Activated T-cell treated with anti-CD3 and anti-CD28 coated beads, Interleukin-2, amount 50 U/mL, for 1 hour (primary cell): ENCODE results near the gene METAP1D.

Source experiments
- DNase-seq: peaks from one replicate; pipeline ENCODE4 v3.0.0-alpha.2; 2020

Gene METAP1D

GRCh38 chr2:171999161-171999560 lies 592 bp upstream of the METAP1D start:
- no peak for DNase-seq

GRCh38 chr2:172000696-172001361 lies 1.1 kb downstream of the METAP1D start:
- DNase-seq: no peak

- no peak for DNase-seq
Measured at GRCh38 chr2:172007372-172007771, 7.6 kb downstream of the METAP1D start.

GRCh38 chr2:172009823-172010222 lies 10.1 kb downstream of the METAP1D start:
- DNase-seq: no peak

- DNase-seq: no peak
Measured at GRCh38 chr2:172011812-172012575, 12.2 kb downstream of the METAP1D start.

GRCh38 chr2:172012677-172013391 lies 13.1 kb downstream of the METAP1D start:
- no peak for DNase-seq

- no peak for DNase-seq
Measured at GRCh38 chr2:172013396-172013795, 13.6 kb downstream of the METAP1D start.

GRCh38 chr2:172021074-172021931 lies 21.6 kb downstream of the METAP1D start:
- DNase-seq: no peak

- no peak for DNase-seq
Measured at GRCh38 chr2:172021955-172022354, 22.2 kb downstream of the METAP1D start.

- no peak for DNase-seq
Measured at GRCh38 chr2:172031536-172031935, 31.8 kb downstream of the METAP1D start.

GRCh38 chr2:172038121-172038520 lies 38.4 kb downstream of the METAP1D start:
- DNase-seq: no peak

GRCh38 chr2:172038604-172039003 lies 38.9 kb downstream of the METAP1D start:
- no peak for DNase-seq

GRCh38 chr2:172039011-172039704 lies 39.4 kb downstream of the METAP1D start:
- no peak for DNase-seq

GRCh38 chr2:172040311-172040710 lies 40.6 kb downstream of the METAP1D start:
- no peak for DNase-seq

- no peak for DNase-seq
Measured at GRCh38 chr2:172046080-172046678, 46.4 kb downstream of the METAP1D start.

- no peak for DNase-seq
Measured at GRCh38 chr2:172046866-172047565, 47.3 kb downstream of the METAP1D start.

- no peak for DNase-seq
Measured at GRCh38 chr2:172047566-172048507, 48.1 kb downstream of the METAP1D start.

GRCh38 chr2:172048508-172049503 lies 49.1 kb downstream of the METAP1D start:
- no peak for DNase-seq
